DMS114 treated with DMSO at 0.1 percent for 48 hours (cell line): ENCODE measurements around the gene SAXO1.

Experiments used
- DNase-seq: peaks from one replicate; lab custom pipeline; 2025; ENCODE audit not compliant: unreplicated experiment; lab: John Stamatoyannopoulos, UW

SAXO1 gene

GRCh38 chr9:18887546-18887945 is 145.5 kb downstream of the SAXO1 start:
- no peak for DNase-seq

- no peak for DNase-seq
Observed at GRCh38 chr9:18881758-18882157, 151.3 kb downstream of the SAXO1 start.

GRCh38 chr9:18877984-18878383 is 155.0 kb downstream of the SAXO1 start:
- no peak for DNase-seq
